GM21528 (cell line): ENCODE data around the gene LARP1B.
A peak's percentile ranks its signal among the peaks of the same experiment; 100 is the strongest.
"Not testable (repeated sequence)": the region's sequence is repeated elsewhere in the genome, so short reads cannot be mapped to it uniquely, and the experiment has no call there.

Experiments used
- ATAC-seq: cut with Tn5 transposase; IDR thresholded peaks from one replicate; pipeline ENCODE4 v1.9.1; 2021; ENCODE audit warnings: mild to moderate bottlenecking, moderate library complexity; ENCODE audit not compliant: unreplicated experiment, low FRiP score

LARP1B gene

GRCh38 chr4:128220286-128221235 is 159.4 kb downstream of the LARP1B start:
- peak; percentile 73 for ATAC-seq

- ATAC-seq = no peak
Measured at GRCh38 chr4:128221586-128221985, 160.5 kb downstream of the LARP1B start.

- no peak for ATAC-seq
Measured at GRCh38 chr4:128225148-128225547, 164.0 kb downstream of the LARP1B start.

DNA sequence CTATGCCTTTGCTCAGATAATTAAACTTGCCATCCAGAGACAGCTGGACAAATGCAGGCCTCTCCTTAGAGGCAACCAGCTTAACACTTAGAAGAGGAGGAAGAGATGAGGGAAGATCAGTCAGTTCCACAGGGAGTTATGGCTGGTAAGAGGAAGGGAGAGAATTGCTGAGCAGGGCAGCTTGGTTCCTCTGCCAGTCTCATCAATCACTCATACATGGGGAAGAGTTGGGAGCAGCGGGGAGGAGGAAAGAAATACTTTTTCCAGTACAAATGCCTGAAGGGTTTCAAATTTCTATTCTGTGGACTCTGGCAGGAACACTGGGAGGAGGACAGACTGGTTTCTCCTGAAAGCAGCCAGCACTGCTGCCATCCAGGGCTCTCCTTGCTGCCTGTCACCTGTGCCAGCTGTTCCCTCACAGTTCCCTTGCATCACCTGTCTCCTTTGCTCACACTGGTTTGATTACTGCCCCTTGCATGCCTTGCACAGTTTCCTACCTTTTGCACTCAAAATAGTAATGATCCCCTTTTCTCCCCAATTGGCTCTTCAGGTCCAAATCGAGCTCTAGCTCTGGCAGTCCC is 167.0 kb downstream of the LARP1B start:
- no peak for ATAC-seq

- no peak for ATAC-seq
Measured at GRCh38 chr4:128228845-128229795, 168.0 kb downstream of the LARP1B start.

DNA sequence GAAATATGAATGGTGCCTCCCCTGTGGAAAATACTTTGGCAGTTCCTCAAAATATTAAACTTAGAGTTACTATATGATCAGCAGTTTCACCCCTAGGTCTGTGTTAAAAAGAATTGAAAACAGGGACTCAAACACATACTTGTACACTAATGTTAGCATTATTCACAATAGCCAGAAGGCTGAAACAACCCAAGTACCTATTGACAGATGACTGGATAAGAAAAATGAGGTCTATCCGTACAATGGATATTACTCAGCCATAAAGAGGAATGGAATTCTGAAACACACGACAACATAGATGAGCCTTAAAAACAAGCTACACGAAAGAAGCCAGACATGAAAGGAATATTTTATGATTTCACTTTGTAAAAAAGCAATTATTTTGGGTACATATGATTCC is 171.6 kb downstream of the LARP1B start:
- no peak for ATAC-seq

GRCh38 chr4:128234836-128235235 is 173.7 kb downstream of the LARP1B start:
- no peak for ATAC-seq

- no peak for ATAC-seq
Measured at GRCh38 chr4:128241019-128241418, 179.9 kb downstream of the LARP1B start.

GRCh38 chr4:128241425-128241913 is 180.4 kb downstream of the LARP1B start:
- ATAC-seq = no peak

DNA sequence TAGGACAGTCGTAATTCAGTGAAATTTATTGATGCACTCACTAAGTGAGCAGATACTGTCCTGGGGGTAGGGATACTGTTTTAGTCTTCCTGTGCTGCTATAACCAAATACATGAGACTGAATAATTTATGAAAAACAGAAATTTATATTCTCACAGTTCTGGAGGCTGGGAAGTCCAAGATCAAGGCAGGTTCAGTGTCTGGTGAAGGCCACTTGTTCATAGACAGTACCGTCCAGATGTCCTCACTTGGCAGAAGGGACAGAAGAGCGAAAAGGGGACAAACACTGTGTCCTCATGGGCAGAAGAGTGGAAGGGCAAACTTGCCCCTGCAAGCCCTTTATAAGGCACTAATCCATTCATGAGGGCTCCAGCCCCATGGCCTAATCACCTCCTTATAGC is 180.9 kb downstream of the LARP1B start:
- ATAC-seq = no peak

- no peak for ATAC-seq
Measured at GRCh38 chr4:128242601-128243000, 181.5 kb downstream of the LARP1B start.

GRCh38 chr4:128244379-128244778 is 183.3 kb downstream of the LARP1B start:
- ATAC-seq = no peak

DNA sequence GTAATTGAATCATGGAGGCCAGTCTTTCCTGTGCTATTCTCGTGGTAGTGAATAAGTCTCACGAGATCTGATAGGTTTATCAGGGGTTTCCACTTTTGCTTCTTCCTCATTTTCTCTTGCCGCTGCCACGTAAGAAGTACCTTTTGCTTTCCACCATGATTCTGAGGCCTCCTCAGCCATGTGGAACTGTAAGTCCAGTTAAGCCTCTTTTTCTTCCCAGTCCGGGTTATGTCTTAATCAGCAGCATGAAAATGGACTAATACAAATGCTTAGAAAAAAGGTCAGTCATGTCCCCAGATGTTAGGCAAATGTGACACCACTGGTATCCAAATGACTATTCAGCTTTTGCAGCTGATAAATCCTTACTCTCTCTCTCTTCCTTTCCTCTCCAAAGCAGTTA is 184.3 kb downstream of the LARP1B start:
- not testable (repeated sequence) for ATAC-seq

DNA sequence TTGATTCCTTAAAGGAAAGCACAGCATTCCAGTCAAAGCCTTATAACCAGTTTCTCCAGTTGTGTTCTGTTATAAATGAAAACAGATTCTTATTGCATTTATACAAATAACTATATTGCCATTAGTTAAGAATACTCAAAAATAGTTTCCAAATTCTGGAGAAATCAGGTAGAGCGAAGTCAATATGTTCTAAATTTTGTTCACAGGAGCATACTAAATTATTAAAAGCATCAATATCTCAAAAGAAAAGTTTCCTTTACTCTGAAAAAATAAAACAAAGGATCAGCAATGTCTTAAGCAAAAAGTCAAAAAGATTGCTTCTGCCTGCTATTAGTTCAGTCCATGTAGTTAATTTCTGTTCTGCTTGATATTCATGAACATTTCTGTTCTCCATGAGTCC is 186.8 kb downstream of the LARP1B start:
- no peak for ATAC-seq

DNA sequence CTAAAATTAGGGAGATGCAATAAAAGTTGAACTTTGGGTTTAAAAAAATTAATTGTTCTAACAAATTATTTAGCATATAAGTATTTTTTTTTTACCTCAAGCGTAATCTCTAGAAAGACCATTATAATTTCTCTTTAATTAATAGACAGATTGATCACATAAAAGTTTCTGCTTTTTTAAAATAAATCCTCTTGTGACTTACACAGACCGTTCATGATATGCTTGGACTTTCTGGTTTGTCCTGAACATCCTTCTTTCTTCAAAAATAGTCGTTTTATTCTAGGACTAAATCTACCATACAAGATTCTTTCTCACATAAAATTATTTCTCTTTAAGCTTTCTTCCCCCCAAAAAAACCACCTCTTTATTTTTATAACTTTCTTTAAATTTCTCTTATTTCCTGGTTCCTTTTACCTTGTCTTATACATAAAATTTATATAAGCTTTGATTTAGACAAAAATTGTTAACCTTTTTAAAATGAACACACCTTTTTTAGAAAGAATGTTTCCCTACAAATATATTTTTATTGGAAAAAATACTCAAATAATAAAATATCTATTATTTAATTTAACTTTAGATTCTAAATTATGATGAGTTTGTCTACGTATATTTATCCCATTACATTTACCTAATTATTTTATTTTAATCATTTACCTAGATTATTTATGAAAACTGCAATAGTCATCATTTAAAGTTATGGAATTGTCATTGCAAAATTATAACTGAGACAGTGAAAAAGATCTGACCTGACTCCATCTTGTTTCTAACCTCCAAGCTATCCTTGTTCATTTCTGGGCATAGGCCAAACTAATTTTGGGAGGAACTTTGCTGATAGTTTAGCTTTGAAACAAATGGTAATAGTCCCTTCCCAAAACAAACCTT is 188.9 kb downstream of the LARP1B start:
- ATAC-seq = no peak

GRCh38 chr4:128255906-128256305 is 194.8 kb downstream of the LARP1B start:
- ATAC-seq = no peak

GRCh38 chr4:128256539-128256938 is 195.4 kb downstream of the LARP1B start:
- no peak for ATAC-seq

DNA sequence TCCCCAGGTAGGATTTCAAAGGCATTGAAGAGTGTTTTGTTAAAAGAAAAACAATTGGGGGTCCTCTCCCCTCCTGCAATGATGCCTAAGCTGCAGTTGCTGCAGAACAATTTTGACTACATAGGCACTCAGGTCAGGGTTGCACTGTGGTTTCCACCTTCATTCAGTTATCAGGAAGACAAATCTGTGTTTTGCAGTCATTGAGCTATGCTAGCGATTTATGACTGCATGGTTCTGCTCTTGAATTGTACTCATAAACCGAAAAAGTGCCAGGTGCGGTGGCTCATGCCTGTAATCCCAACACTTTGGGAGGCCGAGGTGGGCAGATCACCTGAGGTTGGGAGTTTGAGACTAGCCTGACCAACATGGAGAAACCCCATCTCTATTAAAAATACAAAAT is 197.1 kb downstream of the LARP1B start:
- not testable (repeated sequence) for ATAC-seq

- not testable (repeated sequence) for ATAC-seq
Measured at GRCh38 chr4:128259889-128260288, 198.8 kb downstream of the LARP1B start.
